Anterior cingulate cortex (tissue), 58 donors: ENCODE data around the gene BARD1.

Experiments used
- DNase-seq, 58 donors: peaks; one replicate each; lab custom pipeline; 2025; lab: John Stamatoyannopoulos, UW

Gene BARD1

DNA sequence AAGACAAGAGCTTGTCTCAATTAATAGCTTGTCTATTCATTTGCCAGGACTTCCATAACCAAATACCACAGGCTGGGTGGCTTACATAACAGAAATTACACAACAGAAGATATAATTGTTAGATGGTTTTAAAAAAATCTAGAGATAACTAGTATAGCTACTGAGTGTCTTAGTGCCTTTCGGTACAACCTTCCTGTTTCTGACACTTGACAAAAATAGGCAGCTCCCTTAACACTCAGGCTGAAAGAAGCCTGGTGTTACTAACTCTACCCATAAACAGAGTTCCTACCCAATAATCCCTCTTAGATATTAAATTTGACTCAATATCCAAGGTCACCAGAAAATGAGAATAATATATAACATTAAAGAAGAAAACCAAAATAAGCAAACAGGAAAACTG lies 129.7 kb downstream of the BARD1 start:
- DNase-seq: no peak

DNA sequence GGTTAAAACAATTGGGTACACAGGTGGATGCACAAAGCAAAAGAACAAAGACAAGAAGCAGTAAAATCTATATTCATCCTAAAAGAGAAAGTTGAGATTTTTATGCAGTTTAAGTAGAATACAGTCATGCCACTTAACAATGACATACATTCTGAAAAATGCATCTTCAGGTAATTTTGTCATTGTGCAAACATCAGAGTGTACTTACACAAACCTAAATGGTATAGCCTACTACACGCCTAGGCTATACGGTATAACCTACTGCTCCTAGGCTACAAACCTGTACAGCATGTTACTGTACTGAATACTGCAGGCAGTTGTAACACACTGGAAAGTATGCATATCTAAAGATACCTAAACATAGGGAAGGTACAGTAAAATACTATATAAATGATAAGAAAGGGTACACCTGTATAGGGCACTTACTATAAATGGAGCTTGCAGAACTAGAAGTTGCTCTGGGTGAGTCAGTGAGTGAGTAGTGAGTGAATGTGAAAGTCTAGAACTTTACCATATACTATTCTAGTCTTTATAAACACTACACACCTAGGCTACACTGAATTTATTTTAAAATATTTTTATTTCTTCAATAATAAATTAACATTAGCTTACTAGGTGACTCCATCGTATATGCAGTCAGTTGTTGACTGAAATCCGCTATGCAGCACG lies 132.9 kb downstream of the BARD1 start:
- no peak for DNase-seq
